K562 (cell line): ENCODE results near the gene SETD4. TPM values are rescaled to one million over a fixed set of nuclear protein-coding genes. Genes with fewer than 3 reads are reported as not detected.

ENCODE experiments used
- ATAC-seq: fragments of 200-7000 bp; cut with Tn5 transposase; 3 replicates; pipeline ENCODE4 v1.9.1; 2020; ENCODE audit warnings: moderate library complexity
- BruUV-seq: library from RNA; stranded (reverse); fragments of 400-500 nt; replicated peaks from 2 replicates; lab custom pipeline; 2021; lab: Mats Ljungman, UMichigan
- CTCF ChIA-PET: fragments of 300-600 bp; formaldehyde crosslinking; extraction: SDS; loops from one replicate; lab custom pipeline; 2021; ENCODE audit warnings: low intra/inter-chr PET ratio; lab: Yijun Ruan, JAX
- POLR2A ChIA-PET: fragments of 300-600, 350-650 bp; sonication (Branson Sonifier 250); formaldehyde crosslinking; extraction: SDS; loops from one replicate; lab custom pipeline; 2021; ENCODE audit warnings: antibody characterized with exemption, inconsistent platforms; lab: Yijun Ruan, JAX
- DNase-seq, 4 experiments: peaks; one replicate each; pipeline versions ENCODE4 v3.0.0 to v3.0.0-alpha.2; 2011 to 2018; ENCODE audit warnings: low spot score in 3 of 4, mixed read lengths in 3 of 4; ENCODE audit errors: extremely low read depth in 1 of 4
- FAIRE-seq: peaks from 2 replicates; lab custom pipeline; 2011; peaks lifted over from hg19 to GRCh38; lab: Jason Lieb, UNC
- H2AFZ ChIP-seq: 2 replicates; pipeline ENCODE4 v1.6.0; 2011; ENCODE audit warnings: low read depth, low read length, control low read depth, inconsistent platforms
- H3K27ac ChIP-seq: fragments of 200-600 bp; 3 replicates; pipeline ENCODE4 v1.8.0; 2011; ENCODE audit warnings: low read depth, mild to moderate bottlenecking, control low read depth, inconsistent platforms, low read length, moderate library complexity, mixed read lengths; ENCODE audit errors: extremely low read depth
- H3K27me3 ChIP-seq, 2 experiments: fragments of 300-600 bp in 1 of 2; 2 replicates in 1 of 2; 3 replicates in 1 of 2; pipeline versions ENCODE4 v1.6.0 to v1.8.0; 2011; ENCODE audit warnings: inconsistent platforms in 2 of 2, low read length in 2 of 2, mild to moderate bottlenecking in 1 of 2, mixed read lengths in 1 of 2, moderate library complexity in 1 of 2; ENCODE audit not compliant: control insufficient read depth in 2 of 2, insufficient read depth in 2 of 2
- H3K36me3 ChIP-seq: fragments of 300-600 bp; 3 replicates; pipeline ENCODE4 v1.8.0; 2011; ENCODE audit warnings: mild to moderate bottlenecking, low read length, inconsistent platforms; ENCODE audit not compliant: control insufficient read depth, insufficient read depth
- H3K4me1 ChIP-seq, 2 experiments: fragments of 200-600 bp in 1 of 2; replicated peaks in 1 of 2; 2 replicates in 1 of 2; 3 replicates in 1 of 2; pipeline versions ENCODE4 v1.5.1 to v1.8.0; 2011; ENCODE audit warnings: inconsistent platforms in 2 of 2, low read length in 2 of 2, mild to moderate bottlenecking in 1 of 2, mixed read lengths in 1 of 2, moderate library complexity in 1 of 2; ENCODE audit not compliant: control insufficient read depth in 2 of 2, insufficient read depth in 2 of 2
- H3K4me2 ChIP-seq: 2 replicates; pipeline ENCODE4 v1.6.1; 2011; ENCODE audit warnings: low read length, control low read depth, inconsistent platforms, mixed read lengths; ENCODE audit not compliant: insufficient read depth
- H3K4me3 ChIP-seq: fragments of 200-600 bp; sonication (generic), shearing (Covaris generic); 2 replicates; pipeline ENCODE4 v1.5.1; 2016; ENCODE audit warnings: control low read depth, inconsistent platforms
- H3K79me2 ChIP-seq: fragments of 200-600 bp; 3 replicates; pipeline ENCODE4 v1.8.0; 2011; ENCODE audit warnings: low read length, inconsistent platforms; ENCODE audit not compliant: control insufficient read depth, insufficient read depth
- H3K9ac ChIP-seq, 2 experiments: 2 replicates each; pipeline versions ENCODE4 v1.6.0 to v1.6.1; 2011; ENCODE audit warnings: low read depth in 2 of 2, low read length in 2 of 2, control low read depth in 1 of 2, inconsistent platforms in 1 of 2, mild to moderate bottlenecking in 1 of 2, mixed read lengths in 1 of 2; ENCODE audit not compliant: insufficient read depth in 1 of 2
- H3K9me1 ChIP-seq: one replicate; pipeline ENCODE4 v1.6.0; 2011; ENCODE audit warnings: inconsistent platforms, mild to moderate bottlenecking, low read length, moderate library complexity; ENCODE audit not compliant: control insufficient read depth, insufficient read depth
- H3K9me3 ChIP-seq: replicated peaks from 2 replicates; pipeline ENCODE4 v1.5.1; 2011; ENCODE audit warnings: low read depth, low read length, inconsistent platforms; ENCODE audit not compliant: control insufficient read depth, insufficient read depth
- H4K20me1 ChIP-seq: replicated peaks from 2 replicates; pipeline ENCODE4 v1.6.1; 2011; ENCODE audit warnings: low read length, inconsistent platforms, mixed read lengths; ENCODE audit not compliant: control insufficient read depth, insufficient read depth
- FOXM1 ChIP-seq, 2 experiments: fragments of 450-650 bp in 1 of 2; sonication (generic) in 1 of 2; formaldehyde crosslinking in 1 of 2; IDR thresholded peaks; 2 replicates each; pipeline versions ENCODE4 v1.6.1 to v1.9.0; 2017 to 2022; ENCODE audit warnings: low read depth in 2 of 2, mild to moderate bottlenecking in 2 of 2, missing genetic modification reagents in 1 of 2, moderate library complexity in 1 of 2
- RAD51 ChIP-seq: fragments of 450-650 bp; IDR thresholded peaks from 2 replicates; pipeline ENCODE4 v1.7.1; 2016; ENCODE audit warnings: low read depth, mild to moderate bottlenecking, borderline replicate concordance
- TSHZ1 ChIP-seq: fragments of 250-450 bp; sonication (Bioruptor Pico); IDR thresholded peaks from 2 replicates; pipeline ENCODE4 v1.4.0; 2020; ENCODE audit warnings: mild to moderate bottlenecking, moderate library complexity
- WGBS: fragments of 100-300 bp; shearing (Covaris generic); methylation state at CpG from one replicate; pipeline ENCODE4 v1.1.6; 2016; ENCODE audit warnings: low coverage, mixed read lengths; ENCODE audit not compliant: insufficient coverage; ENCODE audit errors: missing lambda C conversion rate; 5-methylcytosine and 5-hydroxymethylcytosine counted together
- in situ Hi-C: fragments of 300-500 bp; cut with MboI; formaldehyde crosslinking; loops from 4 replicates; pipeline ENCODE4 v1.15.0; 2018; ENCODE audit warnings: inconsistent platforms, mixed read lengths
- intact Hi-C: fragments of 100-400 bp; cut with micrococcal nuclease; formaldehyde crosslinking; loops from 2 replicates; pipeline ENCODE4 v1.14.2; 2022
- polyA plus RNA-seq, 8 experiments: library from polyadenylated mRNA; depleted of rRNA in 4 of 8; stranded (reverse) in 5 of 8; unstranded in 3 of 8; fragments of >200 nt; fragmentation: Nextera tagmentation in 2 of 8; fragmentation: Illumina TruSeq in 1 of 8; extraction: Ambion mirVana in 2 of 8; extraction: Trizol in 1 of 8; gene quantifications; 2 replicates each; pipeline versions ENCODE4 v1.2.1 to v1.2.3, GENCODE V29; 2011 to 2014; ENCODE audit warnings: inconsistent platforms in 1 of 8, missing spikeins in 1 of 8
- total RNA-seq, 7 experiments: library from RNA; depleted of rRNA in 6 of 7; stranded (reverse); fragments of >200 nt in 6 of 7; fragmentation: Illumina TruSeq in 2 of 7; extraction: Trizol in 2 of 7; gene quantifications; 2 replicates each; pipeline versions ENCODE4 v1.2.1 to v1.2.3, GENCODE V29; 2011 to 2021; ENCODE audit warnings: low replicate concordance in 1 of 7
- TF ChIP-seq, protein P1 (sequence below): fragments of 450-650 bp; formaldehyde crosslinking; conservative IDR thresholded peaks from 2 replicates; pipeline ENCODE4 v1.4.0; 2022; ENCODE audit warnings: mild to moderate bottlenecking, missing genetic modification characterization

The SETD4 gene
- total and polyA plus RNA-seq, 9 of the 15 experiments (the other 6 are each of a cell fraction or from before 2014, with no cell fraction given), result 16.1 to 51.3 (median 25.7) TPM

- 38% methylated on average over 1 of the region's 4 CpGs for WGBS
- FAIRE-seq, result peak; percentile 6
- H3K4me1 ChIP-seq, result no peaks in the 10 kb centered on the region
- CTCF ChIA-PET, result no interaction called here
- POLR2A ChIA-PET, result no interaction called here
- H3K9ac ChIP-seq, result no peak overlapping the region
- in situ Hi-C loops (loop anchor here (5.0 kb wide), 1 partner anchor 78 kb away; no protein-coding TSS in a partner anchor), intact Hi-C loops (no loop called here)
- H3K4me2 ChIP-seq, result no peak overlapping the region
- H3K9me1 ChIP-seq, result no peaks in the 10 kb centered on the region
- TF ChIP-seq RAD51, result no peak
- no peak for TF ChIP-seq TSHZ1 (CRISPR knock-in tag)
- TF ChIP-seq, protein P1, sequence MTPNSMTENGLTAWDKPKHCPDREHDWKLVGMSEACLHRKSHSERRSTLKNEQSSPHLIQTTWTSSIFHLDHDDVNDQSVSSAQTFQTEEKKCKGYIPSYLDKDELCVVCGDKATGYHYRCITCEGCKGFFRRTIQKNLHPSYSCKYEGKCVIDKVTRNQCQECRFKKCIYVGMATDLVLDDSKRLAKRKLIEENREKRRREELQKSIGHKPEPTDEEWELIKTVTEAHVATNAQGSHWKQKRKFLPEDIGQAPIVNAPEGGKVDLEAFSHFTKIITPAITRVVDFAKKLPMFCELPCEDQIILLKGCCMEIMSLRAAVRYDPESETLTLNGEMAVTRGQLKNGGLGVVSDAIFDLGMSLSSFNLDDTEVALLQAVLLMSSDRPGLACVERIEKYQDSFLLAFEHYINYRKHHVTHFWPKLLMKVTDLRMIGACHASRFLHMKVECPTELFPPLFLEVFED (CRISPR knock-in tag), result peak; percentile 49; the same call in 1 of the 2 replicates
- TF ChIP-seq FOXM1 (IDR thresholded peaks at IDR 0.05; ENCODE audit: low read depth), result no peak
- no peak for TF ChIP-seq FOXM1 (CRISPR knock-in tag; IDR thresholded peaks at IDR 0.05; ENCODE audit: low read depth)
- no peaks in the 10 kb centered on the region for H3K36me3 ChIP-seq
- BruUV-seq, result no TSS peak
- H3K27me3 ChIP-seq, result peaks cover 1 to 6% of the 10 kb centered on the region in 2 experiments; a peak in 2 of 5 replicates
- H3K4me3 ChIP-seq, result no peak overlapping the region
- no peaks in the 10 kb centered on the region for H3K79me2 ChIP-seq
- H3K9me3 ChIP-seq, result peaks cover 2% of the 10 kb centered on the region; the same call in 1 of the 2 replicates
- no peaks in the 10 kb centered on the region for H4K20me1 ChIP-seq
- no peak overlapping the region for H3K27ac ChIP-seq
- no peak for DNase-seq
- H2AFZ ChIP-seq, result no peak overlapping the region
- ATAC-seq, result no peak
These were observed 45.1 kb upstream of the SETD4 start for GRCh38 chr21:36105327-36105842.
